OCI-LY1 (cell line): ENCODE results near the gene APCDD1.

Experiments
- H2AFZ ChIP-seq: fragments of 200-600 bp; sonication (generic), shearing (Covaris generic); 2 replicates; pipeline ENCODE4 v1.6.0; 2014; ENCODE audit warnings: antibody characterized with exemption, mild to moderate bottlenecking, low read length
- H3F3A ChIP-seq: fragments of 200-600 bp; sonication (generic), shearing (Covaris generic); 2 replicates; pipeline ENCODE4 v1.6.0; 2014; ENCODE audit warnings: mild to moderate bottlenecking, antibody characterized with exemption, low read length, moderate library complexity; ENCODE audit not compliant: insufficient read depth
- H3K27ac ChIP-seq: fragments of 200-600 bp; sonication (generic); 2 replicates; pipeline ENCODE4 v1.5.1; 2014; ENCODE audit warnings: low read length, mixed run types, mild to moderate bottlenecking, low read depth; ENCODE audit not compliant: poor library complexity, severe bottlenecking
- H3K27me3 ChIP-seq: fragments of 200-600 bp; sonication (generic); 2 replicates; pipeline ENCODE4 v1.6.0; 2014; ENCODE audit warnings: antibody characterized with exemption, mild to moderate bottlenecking, low read length, moderate library complexity; ENCODE audit not compliant: insufficient read depth
- H3K36me3 ChIP-seq: fragments of 200-600 bp; sonication (generic); 2 replicates; pipeline ENCODE4 v1.6.1; 2014; ENCODE audit warnings: mild to moderate bottlenecking, antibody characterized with exemption, low read length, moderate library complexity, mixed read lengths; ENCODE audit not compliant: insufficient read depth
- H3K4me1 ChIP-seq: fragments of 200-600 bp; sonication (generic); 2 replicates; pipeline ENCODE4 v1.5.1; 2014; ENCODE audit warnings: mild to moderate bottlenecking, low read length, moderate library complexity; ENCODE audit not compliant: insufficient read depth, severe bottlenecking
- H3K4me2 ChIP-seq: fragments of 200-600 bp; sonication (generic), shearing (Covaris generic); 2 replicates; pipeline ENCODE4 v1.6.1; 2014; ENCODE audit warnings: low read length
- H3K4me3 ChIP-seq: fragments of 200-600 bp; sonication (generic); 2 replicates; pipeline ENCODE4 v1.5.1; 2014; ENCODE audit warnings: low read length, low read depth, mild to moderate bottlenecking, mixed read lengths; ENCODE audit not compliant: poor library complexity, severe bottlenecking
- H3K79me2 ChIP-seq: fragments of 200-600 bp; shearing (Covaris generic); 2 replicates; pipeline ENCODE4 v1.6.1; 2016; ENCODE audit warnings: mixed run types, low read length, mixed read lengths; ENCODE audit not compliant: insufficient read depth
- H3K9ac ChIP-seq: fragments of 200-600 bp; sonication (generic), shearing (Covaris generic); 2 replicates; pipeline ENCODE4 v1.6.1; 2014; ENCODE audit warnings: mild to moderate bottlenecking, low read length, mixed read lengths
- H3K9me2 ChIP-seq: fragments of 200-600 bp; sonication (generic), shearing (Covaris generic); 2 replicates; pipeline ENCODE4 v1.6.1; 2014; ENCODE audit warnings: low read depth, mild to moderate bottlenecking, low read length, mixed read lengths
- H3K9me3 ChIP-seq: fragments of 200-600 bp; shearing (Covaris generic); 2 replicates; pipeline ENCODE4 v1.6.1; 2014; ENCODE audit warnings: low read length, mixed read lengths
- H4K20me1 ChIP-seq: fragments of 200-600 bp; sonication (generic), shearing (Covaris generic); 2 replicates; pipeline ENCODE4 v1.6.0; 2016; ENCODE audit warnings: mild to moderate bottlenecking, low read length; ENCODE audit not compliant: insufficient read depth
- CTCF ChIP-seq: fragments of 200-600 bp; sonication (generic), shearing (Covaris generic); IDR thresholded peaks from 2 replicates; pipeline ENCODE4 v1.5.1; 2017; ENCODE audit warnings: mild to moderate bottlenecking, antibody characterized with exemption, low read length, moderate library complexity, mixed read lengths
- EZH2 ChIP-seq: fragments of 200-600 bp; sonication (generic), shearing (Covaris generic); IDR thresholded peaks from 2 replicates; pipeline ENCODE4 v1.8.0; 2017; ENCODE audit warnings: borderline replicate concordance, mixed run types, mild to moderate bottlenecking, antibody characterized with exemption, low read length, moderate library complexity, mixed read lengths

Gene APCDD1

GRCh38 chr18:10465174-10465939, 10.9 kb downstream of the APCDD1 start:
- Histone ChIP-seq H3K9ac (no peak overlapping the region), H3K9me2 (no peaks in the 10 kb centered on the region), H3K4me3 (no peak overlapping the region), H3K36me3 (no peaks in the 10 kb centered on the region), H2AFZ (no peak overlapping the region), H3K27ac (no peak overlapping the region), H3K27me3 (no peaks in the 10 kb centered on the region), H3K79me2 (no peaks in the 10 kb centered on the region), H3F3A (no peaks in the 10 kb centered on the region), H4K20me1 (no peaks in the 10 kb centered on the region), H3K4me2 (no peak overlapping the region), H3K4me1 (no peaks in the 10 kb centered on the region), H3K9me3 (no peaks in the 10 kb centered on the region)
- TF ChIP-seq EZH2 (no peak), CTCF (no peak)

- Histone ChIP-seq H4K20me1 (no peaks in the 10 kb centered on the region), H2AFZ (no peak overlapping the region), H3F3A (no peaks in the 10 kb centered on the region), H3K4me3 (no peak overlapping the region), H3K9me3 (no peaks in the 10 kb centered on the region), H3K27me3 (no peaks in the 10 kb centered on the region), H3K9me2 (no peaks in the 10 kb centered on the region), H3K9ac (no peak overlapping the region), H3K36me3 (no peaks in the 10 kb centered on the region), H3K4me1 (peaks cover 4% of the 10 kb centered on the region), H3K4me2 (no peak overlapping the region), H3K79me2 (no peaks in the 10 kb centered on the region), H3K27ac (no peak overlapping the region)
- TF ChIP-seq CTCF, result no peak
- TF ChIP-seq EZH2, result no peak
These were observed 16.0 kb downstream of the APCDD1 start for GRCh38 chr18:10470429-10470828.

- Histone ChIP-seq H3K79me2 (no peaks in the 10 kb centered on the region), H3K4me2 (no peak overlapping the region), H3K9ac (no peak overlapping the region), H3K4me3 (no peak overlapping the region), H3K36me3 (no peaks in the 10 kb centered on the region), H4K20me1 (no peaks in the 10 kb centered on the region), H3K4me1 (peaks cover 15% of the 10 kb centered on the region), H3F3A (no peaks in the 10 kb centered on the region), H3K27ac (no peak overlapping the region), H3K9me2 (no peaks in the 10 kb centered on the region), H3K27me3 (no peaks in the 10 kb centered on the region), H3K9me3 (no peaks in the 10 kb centered on the region), H2AFZ (no peak overlapping the region)
- no peak for TF ChIP-seq CTCF
- TF ChIP-seq EZH2, result no peak
These were observed 17.1 kb downstream of the APCDD1 start for GRCh38 chr18:10471574-10471973.
